Measurements from ENCODE around the gene HIVEP3.
A peak's percentile ranks its signal among the peaks of the same experiment; 100 is the strongest.

HIVEP3 gene

DNA sequence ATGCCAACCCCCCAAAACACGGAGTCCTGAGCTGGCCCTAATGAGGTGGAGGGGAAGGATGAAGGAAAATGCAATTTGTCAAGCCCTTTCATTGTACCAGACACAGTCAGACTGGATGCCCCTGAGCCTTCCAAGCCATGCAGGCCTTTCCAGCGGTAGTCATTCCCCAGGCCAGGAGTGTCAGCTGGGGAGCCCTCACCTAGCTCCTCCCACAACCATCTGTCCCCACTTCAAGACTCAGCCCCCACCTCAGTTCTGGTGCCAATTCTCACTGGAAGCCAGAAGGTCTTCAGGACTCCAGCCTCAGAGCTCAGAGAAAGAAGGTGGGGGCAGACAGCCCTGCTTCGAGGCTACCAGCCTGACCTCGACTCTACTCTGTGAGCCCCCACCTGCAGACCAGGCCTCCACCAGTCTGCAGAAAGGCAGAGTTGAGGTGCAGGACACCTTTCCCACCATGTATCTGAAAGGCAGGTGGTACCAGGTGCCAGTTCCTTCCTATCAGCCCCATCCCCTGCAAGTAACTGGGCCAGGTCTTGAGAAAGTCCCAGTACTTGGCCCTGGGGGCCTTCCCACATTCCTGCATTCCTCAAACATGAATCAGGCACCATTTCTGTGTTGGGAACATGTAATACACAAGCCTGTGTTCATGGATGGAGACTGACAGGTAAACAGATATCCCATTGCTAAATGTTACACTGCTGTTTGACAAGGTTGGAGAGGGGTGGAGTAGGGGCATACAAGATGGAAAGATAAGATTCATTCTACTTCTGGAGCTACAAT is 253.7 kb downstream of the HIVEP3 start:
- no peak for DNase-seq (ENCODE audit: low spot score)

DNA sequence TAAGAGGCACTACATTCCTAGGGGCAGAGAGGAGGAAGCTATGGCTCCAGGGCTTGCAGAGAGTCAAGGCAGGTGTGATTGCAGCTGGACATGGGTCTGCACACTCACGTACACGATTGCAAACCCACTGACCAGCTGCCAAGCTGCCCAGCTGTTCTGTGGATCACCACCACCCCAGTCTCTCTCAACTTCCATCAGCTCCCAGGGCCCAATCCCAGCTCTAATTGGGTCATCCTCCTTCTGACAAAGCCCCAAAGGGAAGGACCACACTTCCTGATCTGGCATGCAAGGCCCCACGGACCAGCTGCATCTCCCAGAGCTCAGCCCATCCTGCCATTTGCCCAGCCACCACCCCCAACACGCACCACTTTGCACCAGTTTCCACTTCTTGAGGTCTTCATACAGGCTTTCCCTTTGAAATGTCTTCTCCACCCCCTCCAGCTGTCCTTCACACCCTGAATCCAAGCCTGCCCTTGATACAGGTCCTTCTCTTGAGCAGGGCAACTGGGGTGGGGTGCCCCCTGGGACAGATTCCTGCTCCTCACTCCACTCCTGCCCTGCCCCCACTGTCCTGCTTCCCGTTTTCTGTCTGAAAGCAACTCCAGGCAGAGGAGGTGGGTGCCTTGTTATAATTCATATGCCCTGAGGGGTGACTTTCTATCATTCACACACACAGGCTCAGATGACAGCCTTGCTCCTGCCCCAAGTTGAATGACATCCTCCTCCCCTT is 254.9 kb downstream of the HIVEP3 start:
- no peak for DNase-seq (ENCODE audit: low spot score)

DNA sequence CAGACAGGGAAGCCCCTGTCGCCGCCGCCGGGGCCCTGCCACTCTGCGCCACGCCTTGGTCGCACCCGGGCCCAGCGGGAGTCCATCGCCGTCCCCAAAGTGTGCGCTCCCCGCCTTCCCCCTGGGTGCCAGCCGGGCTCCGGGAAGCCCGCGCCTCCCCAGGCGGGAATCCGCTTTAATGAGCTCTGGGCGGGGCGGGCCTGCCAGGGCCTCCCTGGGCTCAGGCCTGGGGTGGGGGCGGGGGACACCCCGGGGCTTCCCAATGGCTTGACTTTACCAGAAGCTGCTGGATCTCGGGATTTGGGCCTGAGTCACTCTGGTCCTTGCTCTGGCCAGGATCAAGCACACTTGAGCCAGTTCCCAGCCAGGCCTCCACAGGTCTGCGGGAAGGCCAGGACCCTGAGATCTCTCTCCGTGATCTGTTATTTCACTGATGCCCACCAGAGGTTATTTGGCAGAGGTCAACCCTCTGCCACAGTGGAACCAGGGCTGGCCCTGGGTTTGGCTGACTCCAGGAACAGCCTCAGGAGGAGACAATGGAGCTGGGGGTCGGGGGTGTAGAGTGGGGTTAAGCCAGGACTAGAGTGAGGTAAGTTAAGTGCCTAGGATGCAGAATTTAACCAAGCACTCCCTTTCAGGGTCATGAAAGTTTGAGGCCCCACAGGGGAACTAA is 255.8 kb downstream of the HIVEP3 start:
- DNase-seq (ENCODE audit: low spot score), result no peak

DNA sequence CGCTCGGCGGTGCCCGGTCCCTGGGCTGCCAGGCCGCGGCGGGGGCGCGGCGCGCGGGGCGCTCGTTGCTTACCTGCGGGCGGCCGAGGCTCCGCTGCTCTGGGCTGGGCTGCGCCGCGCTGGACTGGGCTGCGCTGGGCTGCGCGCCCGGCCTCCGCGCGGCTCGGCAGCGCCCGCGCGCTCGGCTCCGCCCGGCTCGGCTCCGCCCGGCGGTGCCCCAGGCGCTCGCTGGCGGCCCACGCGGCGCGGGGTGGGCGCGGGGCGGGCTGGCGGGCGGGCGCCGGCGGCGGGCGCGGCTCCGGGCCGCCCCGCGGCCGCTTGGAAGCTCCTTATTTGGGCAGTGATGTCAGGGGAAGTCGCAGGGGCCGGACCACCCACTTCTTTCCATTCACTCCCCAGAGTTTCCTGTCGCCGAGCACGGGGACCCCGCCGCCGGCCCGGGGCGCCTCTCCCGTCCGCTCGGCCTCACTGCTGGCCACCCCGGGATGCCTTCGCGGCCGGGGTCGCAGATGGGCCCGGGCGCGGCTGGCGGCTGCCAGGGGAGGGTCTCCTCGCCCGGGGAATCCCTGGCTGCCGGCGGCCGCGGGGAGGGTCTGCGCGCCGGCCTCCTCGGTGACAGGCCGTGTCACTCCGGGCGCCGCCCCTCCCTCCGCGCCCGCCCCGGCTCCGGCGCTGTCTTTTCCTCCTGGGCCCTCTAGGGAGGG is 256.5 kb downstream of the HIVEP3 start:
- peak; percentile 72 for DNase-seq (ENCODE audit: low spot score)

DNA sequence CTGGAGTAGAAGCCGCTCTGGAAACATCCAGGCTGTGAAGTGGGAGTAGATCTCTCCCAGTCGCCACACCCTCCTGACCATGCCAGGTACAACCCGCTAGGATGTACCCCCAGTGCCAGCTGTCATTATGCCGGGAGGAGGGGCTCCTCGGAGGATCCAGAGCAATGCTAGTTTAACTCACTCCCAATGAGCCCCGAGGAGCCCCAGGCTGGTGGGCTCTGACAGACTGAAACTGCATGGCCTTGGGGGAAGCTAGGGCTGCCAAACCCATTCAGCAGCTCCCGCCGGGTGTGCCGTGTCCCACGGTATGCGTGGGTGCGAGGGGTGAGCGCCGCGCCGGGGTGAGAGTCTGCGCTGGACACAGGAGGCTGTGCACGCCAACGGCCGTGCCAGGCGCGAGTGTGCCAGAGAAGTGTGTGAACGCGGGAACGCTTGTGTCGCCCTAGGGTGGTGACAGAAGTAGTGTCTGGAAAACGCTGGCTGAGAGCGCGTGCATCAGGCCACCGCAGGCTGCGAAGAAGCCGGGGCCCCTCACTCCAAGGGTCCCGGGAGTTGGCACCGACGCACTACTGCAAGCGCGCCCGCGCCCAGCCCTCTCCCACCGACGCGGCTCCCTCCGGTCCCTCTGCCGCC is 257.2 kb downstream of the HIVEP3 start:
- DNase-seq (ENCODE audit: low spot score), result no peak

DNA sequence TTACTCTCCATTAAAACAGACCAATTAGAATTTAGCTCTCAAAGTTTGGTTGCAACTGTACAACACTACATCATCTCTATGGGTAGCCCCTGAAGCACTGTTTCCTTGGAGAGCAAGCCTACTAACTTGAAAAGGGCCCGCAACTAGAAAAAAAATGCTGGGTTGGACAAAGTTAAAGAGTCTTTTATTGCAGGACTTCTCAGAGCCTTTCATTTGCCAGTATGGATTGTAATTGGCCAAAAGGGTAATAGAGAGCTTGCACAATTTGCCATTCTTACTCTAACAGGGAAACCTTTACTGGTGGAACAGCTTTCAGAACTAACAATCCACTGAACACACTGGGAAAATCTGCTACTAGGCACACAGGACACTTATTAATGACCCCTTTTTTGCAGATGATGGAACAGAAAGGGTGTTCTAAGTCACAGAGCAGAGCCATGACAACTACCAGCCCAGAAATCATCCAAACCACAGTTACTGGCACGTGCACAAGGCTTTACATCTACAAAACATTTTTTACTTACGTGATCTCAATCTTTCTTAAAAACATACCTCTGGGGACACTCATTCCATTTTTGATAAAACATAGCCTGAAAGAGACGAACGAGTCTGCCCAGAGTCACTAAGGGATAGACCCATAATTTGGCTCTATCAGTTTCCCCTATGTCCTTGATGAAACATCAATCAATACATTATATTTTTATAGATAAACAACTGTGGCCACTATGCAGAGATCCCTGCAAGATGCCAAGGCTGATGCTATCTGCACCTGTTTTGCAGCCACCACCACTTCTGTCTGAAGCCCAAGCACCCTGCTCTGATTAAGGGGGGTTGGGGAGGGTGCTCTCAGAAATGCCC is 257.9 kb downstream of the HIVEP3 start:
- no peak for DNase-seq (ENCODE audit: low spot score)

DNA sequence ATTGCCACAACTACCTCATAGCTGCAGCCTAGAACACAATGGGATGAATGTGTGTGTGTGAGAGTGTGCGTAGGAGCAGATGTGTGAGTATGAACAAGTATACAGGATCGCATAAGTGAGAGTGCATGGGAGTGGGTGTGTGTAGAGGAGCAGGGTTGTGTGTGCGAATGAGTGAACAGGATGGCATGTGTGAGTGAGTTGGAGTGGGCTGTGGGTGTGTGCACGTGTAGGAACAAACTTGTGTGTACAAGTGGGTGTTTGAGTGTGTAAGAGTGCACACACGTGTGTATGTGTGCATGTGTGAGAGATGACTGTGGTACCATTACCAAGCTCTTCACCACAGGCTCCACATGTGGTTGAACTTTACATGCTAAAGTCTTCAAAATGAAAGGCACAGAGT is 258.8 kb downstream of the HIVEP3 start:
- DNase-seq (ENCODE audit: low spot score), result no peak

DNA sequence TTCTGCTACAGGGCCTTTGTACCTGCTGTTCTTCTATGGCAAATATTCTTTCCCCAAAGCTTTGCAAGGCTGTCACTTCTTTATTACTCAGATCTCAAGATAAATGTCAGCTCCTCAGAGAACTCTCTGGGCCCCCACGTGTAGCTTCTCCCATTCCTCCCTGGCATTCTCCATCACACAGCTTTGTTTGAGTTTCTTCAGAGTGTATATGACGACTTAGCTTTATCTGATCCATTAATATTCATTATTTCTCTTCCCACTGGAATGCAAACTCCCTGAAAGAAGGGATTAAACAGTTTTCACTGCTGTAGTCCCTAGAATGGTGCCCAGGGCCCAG is 259.6 kb downstream of the HIVEP3 start:
- no peak for DNase-seq (ENCODE audit: low spot score)

DNA sequence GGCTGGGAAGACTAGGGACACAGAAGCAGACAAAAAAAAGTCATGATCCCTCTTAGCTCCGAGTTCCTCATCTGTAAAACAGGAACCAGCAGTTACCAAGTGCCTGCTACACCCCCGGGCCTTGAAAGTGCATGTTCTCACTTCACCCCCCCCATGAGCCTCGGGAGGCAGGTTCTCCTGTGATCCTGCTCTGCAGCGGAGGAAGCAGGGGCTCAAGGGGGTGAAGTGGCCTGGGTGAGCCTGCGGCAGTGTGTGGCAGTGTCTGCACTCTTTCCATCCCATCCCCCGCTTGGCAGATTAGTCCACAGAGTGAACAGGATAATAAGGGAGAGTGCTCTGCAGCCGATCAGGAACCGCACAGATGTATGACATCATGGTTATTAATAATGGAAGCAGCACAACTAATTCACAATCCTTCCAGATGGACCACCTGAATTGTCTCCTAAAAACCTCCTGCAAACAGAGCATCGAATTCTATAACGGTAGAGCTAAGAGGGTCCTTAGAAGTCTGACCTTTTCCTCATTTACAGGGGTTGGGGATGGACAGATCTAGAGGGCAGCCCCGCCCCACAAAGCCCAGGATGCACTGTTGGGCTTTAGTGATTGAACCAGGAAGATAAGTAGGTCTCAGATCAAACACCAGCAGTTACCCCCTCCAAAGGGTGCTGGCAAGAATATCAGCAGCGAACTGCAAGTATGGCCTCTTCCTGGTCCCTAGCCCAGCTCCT is 260.1 kb downstream of the HIVEP3 start:
- no peak for DNase-seq (ENCODE audit: low spot score)

DNA sequence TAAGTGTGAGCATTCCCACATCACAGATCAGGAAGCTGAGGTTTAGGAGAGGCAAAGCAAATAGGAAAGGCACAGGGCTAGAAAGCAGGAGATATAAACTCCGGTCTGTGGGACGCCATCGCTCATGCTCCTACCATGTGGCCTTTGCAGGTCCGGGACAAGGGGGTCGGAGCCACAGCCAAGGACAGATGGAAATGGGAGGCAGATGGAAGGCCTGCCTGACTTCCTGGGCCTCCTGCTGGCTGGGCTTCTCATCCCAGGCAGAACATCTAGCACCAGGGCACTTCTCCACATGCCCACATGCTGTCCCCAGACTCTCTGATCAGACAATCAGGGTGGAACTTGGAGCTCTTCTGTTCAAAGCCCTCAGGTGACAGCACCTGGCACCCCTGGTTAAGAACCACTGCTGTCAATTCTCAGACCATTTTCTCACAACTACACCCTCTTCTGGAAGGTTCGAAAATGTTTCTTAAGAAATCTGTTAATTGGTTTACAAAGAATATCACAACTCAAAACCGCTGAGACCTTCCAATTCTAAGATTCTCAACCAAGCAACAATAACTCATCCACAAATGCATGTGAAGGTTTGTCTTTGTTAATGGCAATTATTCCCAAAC is 260.9 kb downstream of the HIVEP3 start:
- DNase-seq (ENCODE audit: low spot score), result no peak

DNA sequence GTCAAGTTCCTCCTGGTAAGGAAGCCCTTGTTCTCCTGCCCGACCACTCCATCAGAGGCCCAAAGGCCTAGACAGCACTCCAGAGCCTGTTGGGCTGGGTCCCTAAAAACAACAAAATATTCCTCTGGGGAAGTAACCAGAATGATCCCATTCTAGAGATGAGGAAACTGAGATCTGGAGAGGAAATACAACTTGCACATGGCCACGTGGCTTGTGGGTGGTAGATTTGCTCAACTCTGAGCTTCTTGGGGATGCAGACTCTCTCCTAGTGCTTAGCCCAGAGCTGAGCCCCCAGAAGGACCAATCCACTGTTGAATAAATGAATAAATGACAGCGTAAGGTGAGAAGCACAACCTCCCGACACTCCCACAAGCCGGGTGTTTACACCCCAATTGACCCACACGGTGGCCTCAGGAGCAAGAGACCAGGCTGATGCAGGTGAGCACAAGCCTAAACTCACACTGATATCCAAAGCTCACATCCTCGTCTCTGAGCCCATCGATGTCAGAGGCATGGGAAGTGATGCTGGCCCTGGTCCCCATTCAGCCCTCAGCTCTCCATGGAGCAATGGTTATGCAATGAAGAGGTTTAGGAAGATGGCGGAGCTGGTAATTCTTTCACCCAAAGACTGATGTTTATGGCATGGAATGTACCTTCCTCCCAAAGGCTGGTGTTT is 261.8 kb downstream of the HIVEP3 start:
- DNase-seq (ENCODE audit: low spot score), result no peak

DNA sequence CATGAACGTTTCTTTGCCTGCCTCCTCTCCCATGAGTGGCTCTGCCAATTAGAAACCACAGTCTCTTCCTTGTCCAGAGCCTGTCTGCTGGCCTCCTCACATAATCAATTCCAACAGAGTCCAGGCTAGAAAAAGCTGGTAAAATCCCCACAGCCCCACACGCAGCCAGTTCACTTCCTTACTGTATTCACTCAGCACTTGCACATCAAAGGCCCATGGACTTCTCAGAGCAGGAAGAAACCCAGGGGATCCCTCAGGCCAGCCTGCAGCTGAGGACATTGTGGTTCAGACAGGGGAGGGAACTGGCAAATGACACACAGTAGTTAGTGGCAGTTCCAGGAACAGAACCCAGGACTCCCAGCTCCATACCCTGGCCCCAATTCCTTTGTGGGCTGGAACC is 262.7 kb downstream of the HIVEP3 start:
- DNase-seq (ENCODE audit: low spot score), result no peak

DNA sequence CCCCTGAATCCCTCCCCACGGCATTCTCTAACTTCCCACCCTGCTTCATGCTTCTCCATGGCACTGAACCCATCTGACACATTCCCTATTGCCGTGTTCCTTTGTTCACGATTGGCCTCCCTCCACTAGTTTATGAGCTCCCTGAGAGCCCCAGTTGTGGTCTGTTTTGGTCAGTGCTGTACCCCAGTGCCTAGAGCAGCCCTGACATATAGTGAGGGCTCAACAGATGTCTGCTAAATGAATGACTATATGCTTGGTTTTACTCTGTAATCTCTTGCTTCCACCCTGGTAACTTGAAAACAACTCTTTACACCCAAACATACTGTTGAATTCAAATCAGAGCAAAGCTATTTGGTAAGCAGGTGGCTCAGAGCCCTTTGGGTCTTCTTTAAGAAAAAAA is 263.1 kb downstream of the HIVEP3 start:
- no peak for DNase-seq (ENCODE audit: low spot score)

DNA sequence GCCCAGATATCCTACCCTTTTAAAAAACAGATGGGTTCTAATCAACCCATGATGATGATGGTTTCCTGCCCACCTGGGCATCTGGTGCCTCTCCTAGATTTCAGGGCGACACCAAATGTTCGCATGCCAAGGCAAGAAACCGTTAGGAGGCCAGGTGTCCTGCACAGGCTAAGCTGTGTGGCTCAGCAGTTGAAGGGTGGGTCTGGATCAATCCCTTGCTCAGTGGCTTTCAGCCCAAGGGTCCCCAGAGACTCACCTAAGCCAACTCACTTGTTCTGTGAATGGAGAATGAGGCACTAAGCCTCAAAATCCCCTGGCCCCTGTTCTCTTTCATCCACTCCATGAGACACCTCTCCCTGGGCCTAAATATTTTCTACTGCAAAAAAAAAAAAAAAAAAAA is 265.1 kb downstream of the HIVEP3 start:
- no peak for DNase-seq (ENCODE audit: low spot score)

DNA sequence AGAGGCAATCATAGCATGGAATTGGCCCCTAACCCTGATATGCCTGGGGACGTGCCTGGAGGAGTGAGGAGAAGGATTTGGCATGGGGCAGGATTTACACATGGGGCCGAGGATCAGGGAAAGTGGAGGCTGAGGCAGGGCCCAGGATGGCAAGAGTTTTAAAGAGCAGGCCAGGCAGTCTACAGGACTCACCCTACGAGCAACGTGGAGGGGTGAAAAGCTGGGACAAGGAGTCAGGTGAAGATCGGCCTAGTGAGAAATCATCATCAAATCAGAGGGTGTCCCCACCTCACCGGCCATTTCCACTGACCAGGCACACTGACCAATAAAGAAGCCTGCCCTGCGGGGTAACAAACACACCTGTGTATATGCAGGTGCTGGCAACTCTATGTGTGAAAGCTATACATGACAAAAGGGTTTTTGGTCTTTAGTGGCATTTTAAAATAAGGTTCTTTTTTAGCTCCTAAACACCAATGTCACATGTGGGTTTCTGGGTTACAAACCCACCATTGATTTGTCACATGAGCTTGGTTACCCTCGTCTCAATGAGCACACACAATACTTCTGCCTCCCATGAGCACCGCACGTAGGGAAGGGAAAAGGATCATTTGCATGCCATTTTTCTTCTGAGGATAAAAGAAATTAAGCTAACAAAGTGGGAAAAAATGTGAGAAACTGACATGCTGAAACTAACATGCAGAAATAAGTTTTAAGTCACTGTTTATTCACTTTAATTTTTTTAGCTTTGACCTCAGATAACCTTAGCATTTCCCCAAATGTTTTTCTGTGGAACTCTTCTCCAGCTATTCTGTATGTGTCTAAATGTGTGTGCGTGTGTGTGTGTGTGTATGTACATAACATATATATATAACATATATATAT is 266.1 kb downstream of the HIVEP3 start:
- no peak for DNase-seq (ENCODE audit: low spot score)

DNA sequence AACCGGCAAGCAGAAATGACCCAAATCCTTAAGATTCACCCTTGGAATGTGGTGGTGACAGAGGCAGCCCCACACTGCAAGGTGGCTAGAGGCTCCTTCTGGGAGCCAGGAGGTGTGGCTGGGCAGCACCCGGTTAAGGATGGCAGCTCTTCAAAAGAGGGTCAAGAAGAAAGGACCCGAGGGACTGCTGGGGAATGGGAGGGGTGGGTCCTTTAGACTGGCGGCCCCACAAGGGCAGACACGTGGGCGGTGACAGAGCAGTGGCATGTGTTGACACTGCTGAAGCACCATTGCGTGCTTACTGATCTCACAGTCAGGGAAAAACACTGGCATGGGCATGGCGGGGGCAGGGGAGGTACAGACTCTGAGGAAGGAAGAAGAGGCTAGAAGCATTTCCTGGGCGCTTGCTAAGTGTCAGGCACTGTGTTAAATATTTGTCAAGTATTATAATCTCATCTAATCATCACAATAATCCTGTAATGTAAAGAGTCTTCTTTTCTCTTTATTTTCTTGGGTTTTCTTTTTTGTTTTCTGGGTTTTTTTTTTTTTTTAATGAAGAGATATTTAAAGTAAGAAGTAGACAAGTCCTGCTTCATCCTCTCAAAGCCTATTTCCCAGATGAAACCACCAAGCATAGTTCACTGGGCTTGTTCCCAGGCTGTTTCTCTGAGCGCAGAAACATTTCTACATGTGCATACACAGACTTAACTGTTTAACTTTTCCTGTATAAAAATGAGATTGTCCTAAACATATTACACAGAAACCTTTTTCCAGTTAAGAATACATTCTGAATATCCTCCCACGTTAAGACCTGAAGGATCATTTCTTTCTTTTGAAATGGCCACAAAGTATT is 268.5 kb downstream of the HIVEP3 start:
- DNase-seq (ENCODE audit: low spot score), result no peak

DNA sequence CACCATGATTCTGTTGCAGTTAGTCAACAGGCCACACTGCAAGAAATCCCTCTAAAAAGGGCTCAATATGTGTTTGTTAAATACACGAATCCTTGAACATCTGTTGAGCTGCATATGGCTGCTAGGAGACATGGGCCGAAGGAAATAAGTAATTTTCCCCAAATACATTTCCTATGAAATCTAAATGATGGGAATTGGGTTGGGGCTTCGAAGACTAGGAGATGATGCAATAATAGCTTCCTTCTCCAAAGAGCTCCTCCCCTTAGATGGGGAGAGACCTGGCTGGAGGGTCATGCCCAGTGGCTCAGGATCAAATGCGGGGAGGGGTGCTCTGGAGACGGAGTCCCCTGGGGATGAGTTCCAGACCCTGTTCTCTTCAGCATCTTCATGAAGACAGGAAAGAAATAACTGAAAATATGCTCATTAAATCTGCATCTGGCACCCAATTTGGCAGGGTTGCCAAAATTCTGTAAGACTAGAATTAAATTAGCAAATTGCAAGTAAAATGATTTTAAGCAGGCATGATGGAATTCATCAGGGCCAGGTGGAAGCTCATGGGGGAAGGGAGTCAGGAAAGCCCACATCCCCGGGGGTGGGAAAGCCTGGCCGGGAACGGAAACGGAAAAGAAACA is 269.2 kb downstream of the HIVEP3 start:
- no peak for DNase-seq (ENCODE audit: low spot score)

All from activated CD4-positive, alpha-beta T cell treated with anti-CD3 and anti-CD28 coated beads, Interleukin-2, Interleukin-4, amounts not matched to agents 100 ng/mL and 50 ng/mL, durations not matched to agents 16 hours and 8 hours (primary cell).